Stimulated activated CD4-positive, alpha-beta T cell treated with anti-CD3 and anti-CD28 coated beads, Interleukin-4, amount 100 ng/mL, for 4 hours (primary cell): ENCODE data around the gene ZNF624.
A peak's percentile ranks its signal among the peaks of the same experiment; 100 is the strongest.
"Not testable (repeated sequence)": the region's sequence is repeated elsewhere in the genome, so short reads cannot be mapped to it uniquely, and the experiment has no call there.

Experiments used
- DNase-seq, 2 experiments: peaks; one replicate each; pipeline ENCODE4 v3.0.0-alpha.2; 2020

ZNF624 gene

GRCh38 chr17:16653367-16654041, at the start of gene ZNF624:
Gene ZNF624 (minus strand): TSS chr17:16653850.
- peak; percentile 84 to 87 for DNase-seq

GRCh38 chr17:16697603-16698002, 44.0 kb upstream of the ZNF624 start:
- not testable (repeated sequence) for DNase-seq

- not testable (repeated sequence) for DNase-seq
Measured at GRCh38 chr17:16690447-16690846, 36.8 kb upstream of the ZNF624 start.

- DNase-seq = peak; percentile 38 to 59
Measured at GRCh38 chr17:16689731-16690281, 36.2 kb upstream of the ZNF624 start, which contains the start of gene CCDC144A. Gene CCDC144A (plus strand): TSS chr17:16690241. CDS start chr17:16690401, 160 bp downstream.

- not testable (repeated sequence) for DNase-seq
Measured at GRCh38 chr17:16687151-16687550, 33.5 kb upstream of the ZNF624 start.

GRCh38 chr17:16686019-16686418, 32.4 kb upstream of the ZNF624 start:
- DNase-seq = not testable (repeated sequence)

GRCh38 chr17:16683290-16684138, 29.9 kb upstream of the ZNF624 start:
- not testable (repeated sequence) for DNase-seq

- no peak for DNase-seq
Measured at GRCh38 chr17:16676676-16677268, 23.1 kb upstream of the ZNF624 start.

GRCh38 chr17:16666907-16667636, 13.4 kb upstream of the ZNF624 start:
- not testable (repeated sequence) for DNase-seq

- DNase-seq = not testable (repeated sequence)
Measured at GRCh38 chr17:16666553-16666906, 12.9 kb upstream of the ZNF624 start.

- DNase-seq = no peak
Measured at GRCh38 chr17:16662936-16663335, 9.3 kb upstream of the ZNF624 start.

GRCh38 chr17:16661217-16661616, 7.6 kb upstream of the ZNF624 start:
- DNase-seq = no peak

- DNase-seq = no peak
Measured at GRCh38 chr17:16652847-16653366, 743 bp downstream of the ZNF624 start.

- DNase-seq = no peak
Measured at GRCh38 chr17:16652252-16652651, 1.4 kb downstream of the ZNF624 start.

GRCh38 chr17:16649585-16649984, 4.1 kb downstream of the ZNF624 start:
- no peak for DNase-seq

GRCh38 chr17:16639438-16639837, 14.2 kb downstream of the ZNF624 start:
- no peak for DNase-seq

GRCh38 chr17:16623282-16623681, 30.4 kb downstream of the ZNF624 start:
- no peak for DNase-seq

- no peak for DNase-seq
Measured at GRCh38 chr17:16622540-16623277, 30.9 kb downstream of the ZNF624 start.

GRCh38 chr17:16617481-16618060, 36.1 kb downstream of the ZNF624 start:
- DNase-seq = no peak

- no peak for DNase-seq
Measured at GRCh38 chr17:16599537-16599936, 54.1 kb downstream of the ZNF624 start.
